ENCODE measurements around the gene KCNG1. TPM values are rescaled to one million over a fixed set of nuclear protein-coding genes. Genes with fewer than 3 reads are reported as not detected.

The KCNG1 gene
- total and polyA plus RNA-seq, 2 of the 13 experiments (the other 11 are each of a cell fraction or from before 2014, with no cell fraction given), result not detected

- WGBS (ENCODE audit: low lambda C conversion rate), result 35% methylated on average over 9 of the region's 9 CpGs
- intact Hi-C loops (cut with micrococcal nuclease; ENCODE audit: unreplicated experiment) (no loop called here), in situ Hi-C loops (cut with HindIII; ENCODE audit: extremely low pct_ligation_motif_present, low pct_unique_long_range_greater_than_20kb) (no loop called here)
- H3K27ac ChIP-seq (ENCODE audit: extremely low read length, insufficient read depth, low read length), result no peak overlapping the region
- no peaks in the 10 kb centered on the region for H3K9me3 ChIP-seq (ENCODE audit: low read length)
- FAIRE-seq, result no peak
- peaks cover 6 to 51% of the 10 kb centered on the region in 2 experiments for H3K27me3 ChIP-seq (ENCODE audit: control insufficient read depth in 1 of 2, insufficient read depth in 2 of 2, low read length in 2 of 2)
- no peak for DNase-seq (ENCODE audit: low spot score)
- ChIA-PET POLR2A (no interaction called here), CTCF (ENCODE audit: low intra/inter-chr PET ratio, low total read pairs) (no interaction called here)
- no peak overlapping the region for H3K4me3 ChIP-seq (replicated peaks in 1 of 3; ENCODE audit: insufficient read depth in 1 of 3, low read depth in 2 of 3, low read length in 3 of 3)
- ATAC-seq, result no peak
- no peaks in the 10 kb centered on the region for H3K79me2 ChIP-seq (ENCODE audit: insufficient read depth, low read length)
- H3K9ac ChIP-seq (ENCODE audit: insufficient read depth, low read depth, low read length), result no peak overlapping the region
- H3K4me2 ChIP-seq (ENCODE audit: low read depth, low read length), result no peak overlapping the region
- H2AFZ ChIP-seq (ENCODE audit: low read length), result no peak overlapping the region
- no peaks in the 10 kb centered on the region for H3K4me1 ChIP-seq (ENCODE audit: insufficient read depth, low read length)
- no TSS peak for BruUV-seq (replicated peaks)
- no peak for TF ChIP-seq GMEB2 (CRISPR knock-in tag; IDR thresholded peaks at IDR 0.05; ENCODE audit: low read depth)
- TF ChIP-seq ZNF720 (CRISPR knock-in tag; IDR thresholded peaks at IDR 0.05), result no peak
- no peak for TF ChIP-seq SNAPC4 (CRISPR knock-in tag; IDR thresholded peaks at IDR 0.05)
- no peak for TF ChIP-seq SKI (IDR thresholded peaks at IDR 0.05; ENCODE audit: partially characterized antibody)
- TF ChIP-seq GMEB1 (CRISPR knock-in tag; IDR thresholded peaks at IDR 0.05; ENCODE audit: borderline replicate concordance), result no peak
- no peak for TF ChIP-seq ZNF12 (CRISPR knock-in tag; IDR thresholded peaks at IDR 0.05)
- no peak for TF ChIP-seq GPBP1L1 (CRISPR knock-in tag; IDR thresholded peaks at IDR 0.05)
- TF ChIP-seq KDM6A (CRISPR knock-in tag; IDR thresholded peaks at IDR 0.05; ENCODE audit: low read depth), result no peak
- H4K20me1 ChIP-seq (ENCODE audit: insufficient read depth, low read length), result no peaks in the 10 kb centered on the region
- H3K36me3 ChIP-seq (replicated peaks in 1 of 2; ENCODE audit: control insufficient read depth in 1 of 2, insufficient read depth in 2 of 2, low read length in 2 of 2), result no peaks in the 10 kb centered on the region
These were observed 18.1 kb downstream of the KCNG1 start for GRCh38 chr20:51004781-51005180.
